Sigmoid colon (tissue), 4 donors: ENCODE results near the gene TAF8.

Experiments used
- CTCF ChIP-seq, 4 experiments: fragments of 450-650 bp in 3 of 4; fragments of 200-600 bp in 1 of 4; IDR thresholded peaks; one replicate each; pipeline ENCODE4 v1.5.1; 2016 to 2019; ENCODE audit warnings: antibody characterized with exemption in 4 of 4, mild to moderate bottlenecking in 3 of 4, moderate library complexity in 2 of 4
- EP300 ChIP-seq, 4 donors: sonication (generic); formaldehyde crosslinking; IDR thresholded peaks; one replicate each; pipeline ENCODE4 v1.6.1; 2017; ENCODE audit warnings: antibody characterized with exemption in 4 of 4
- POLR2A ChIP-seq, 2 donors: fragments of 450-650 bp; IDR thresholded peaks; one replicate each; pipeline ENCODE4 v1.6.1; 2016; ENCODE audit warnings: antibody characterized with exemption in 2 of 2, mild to moderate bottlenecking in 2 of 2, moderate library complexity in 2 of 2

- TF ChIP-seq CTCF (IDR thresholded peaks at IDR 0.05), result no peak
- no peak for TF ChIP-seq POLR2A (IDR thresholded peaks at IDR 0.05)
- TF ChIP-seq EP300 (IDR thresholded peaks at IDR 0.05), result no peak
These were observed 75.3 kb downstream of the TAF8 start for GRCh38 chr6:42125663-42126062.
